SU-DHL-6 (cell line): Measurements from ENCODE around the gene DBI.

ENCODE experiments used
- EZH2phosphoT487 ChIP-seq: fragments of 200-600 bp; sonication (generic), shearing (Covaris generic); conservative IDR thresholded peaks from 2 replicates; pipeline ENCODE4 v1.6.1; 2018; ENCODE audit warnings: mild to moderate bottlenecking, antibody characterized with exemption, low read length, moderate library complexity, mixed read lengths
- TF ChIP-seq, protein P1 (sequence below): fragments of 200-600 bp; sonication (generic); IDR thresholded peaks from one replicate; pipeline ENCODE4 v1.5.1; 2017; ENCODE audit warnings: antibody characterized with exemption, mild to moderate bottlenecking, low read length, moderate library complexity; ENCODE audit not compliant: insufficient read depth, poor library complexity, severe bottlenecking

DNA sequence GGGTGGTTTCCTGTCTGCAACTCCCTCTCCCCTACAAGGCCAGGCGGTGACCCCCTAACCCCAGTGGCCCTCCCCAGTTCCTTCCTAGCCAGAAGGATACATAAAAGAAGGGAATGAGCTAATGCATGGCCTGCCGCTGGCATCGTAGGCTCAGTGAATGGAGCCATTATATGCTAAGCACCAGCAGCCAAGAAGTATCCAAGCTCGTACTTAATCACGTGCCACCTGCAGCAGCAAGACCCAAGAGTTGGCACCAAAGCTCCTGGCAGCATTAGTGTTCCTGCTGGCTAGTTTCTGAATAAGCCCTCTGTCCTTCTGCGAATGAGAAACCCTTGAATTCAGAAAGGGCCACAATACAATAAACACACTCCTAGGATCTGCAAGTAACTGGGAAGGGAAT lies 4.3 kb downstream of the DBI start:
- TF ChIP-seq, protein P1, sequence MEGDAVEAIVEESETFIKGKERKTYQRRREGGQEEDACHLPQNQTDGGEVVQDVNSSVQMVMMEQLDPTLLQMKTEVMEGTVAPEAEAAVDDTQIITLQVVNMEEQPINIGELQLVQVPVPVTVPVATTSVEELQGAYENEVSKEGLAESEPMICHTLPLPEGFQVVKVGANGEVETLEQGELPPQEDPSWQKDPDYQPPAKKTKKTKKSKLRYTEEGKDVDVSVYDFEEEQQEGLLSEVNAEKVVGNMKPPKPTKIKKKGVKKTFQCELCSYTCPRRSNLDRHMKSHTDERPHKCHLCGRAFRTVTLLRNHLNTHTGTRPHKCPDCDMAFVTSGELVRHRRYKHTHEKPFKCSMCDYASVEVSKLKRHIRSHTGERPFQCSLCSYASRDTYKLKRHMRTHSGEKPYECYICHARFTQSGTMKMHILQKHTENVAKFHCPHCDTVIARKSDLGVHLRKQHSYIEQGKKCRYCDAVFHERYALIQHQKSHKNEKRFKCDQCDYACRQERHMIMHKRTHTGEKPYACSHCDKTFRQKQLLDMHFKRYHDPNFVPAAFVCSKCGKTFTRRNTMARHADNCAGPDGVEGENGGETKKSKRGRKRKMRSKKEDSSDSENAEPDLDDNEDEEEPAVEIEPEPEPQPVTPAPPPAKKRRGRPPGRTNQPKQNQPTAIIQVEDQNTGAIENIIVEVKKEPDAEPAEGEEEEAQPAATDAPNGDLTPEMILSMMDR = no peak
- no peak for TF ChIP-seq EZH2phosphoT487
